ENCODE results near the gene TMC2.

The TMC2 gene

DNA sequence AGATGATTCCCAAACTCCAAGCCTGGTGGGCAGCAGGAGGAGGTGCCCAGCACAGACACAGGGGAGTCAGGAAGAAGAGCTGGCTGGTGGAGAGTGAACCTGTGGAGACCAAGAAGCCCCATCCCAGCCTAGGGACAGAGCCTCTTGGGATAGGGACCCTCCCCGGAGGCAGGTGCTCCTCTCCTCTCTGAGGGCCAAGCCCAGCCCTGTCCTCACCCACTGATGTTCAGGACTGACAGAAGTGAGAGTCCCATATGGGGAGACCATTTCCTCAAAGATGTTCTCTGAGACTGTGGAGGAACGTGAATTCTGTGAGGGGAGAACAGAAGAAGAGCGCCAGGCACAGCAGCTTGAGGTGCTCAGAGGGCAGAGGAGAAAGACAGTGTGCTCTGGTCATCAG, 153.8 kb downstream of the TMC2 start:
- no peak overlapping the region for H3K4me3 ChIP-seq (ENCODE audit: low read depth, low read length)
- DNase-seq (ENCODE audit: low read depth) = no peak
- TF ChIP-seq, protein P1, sequence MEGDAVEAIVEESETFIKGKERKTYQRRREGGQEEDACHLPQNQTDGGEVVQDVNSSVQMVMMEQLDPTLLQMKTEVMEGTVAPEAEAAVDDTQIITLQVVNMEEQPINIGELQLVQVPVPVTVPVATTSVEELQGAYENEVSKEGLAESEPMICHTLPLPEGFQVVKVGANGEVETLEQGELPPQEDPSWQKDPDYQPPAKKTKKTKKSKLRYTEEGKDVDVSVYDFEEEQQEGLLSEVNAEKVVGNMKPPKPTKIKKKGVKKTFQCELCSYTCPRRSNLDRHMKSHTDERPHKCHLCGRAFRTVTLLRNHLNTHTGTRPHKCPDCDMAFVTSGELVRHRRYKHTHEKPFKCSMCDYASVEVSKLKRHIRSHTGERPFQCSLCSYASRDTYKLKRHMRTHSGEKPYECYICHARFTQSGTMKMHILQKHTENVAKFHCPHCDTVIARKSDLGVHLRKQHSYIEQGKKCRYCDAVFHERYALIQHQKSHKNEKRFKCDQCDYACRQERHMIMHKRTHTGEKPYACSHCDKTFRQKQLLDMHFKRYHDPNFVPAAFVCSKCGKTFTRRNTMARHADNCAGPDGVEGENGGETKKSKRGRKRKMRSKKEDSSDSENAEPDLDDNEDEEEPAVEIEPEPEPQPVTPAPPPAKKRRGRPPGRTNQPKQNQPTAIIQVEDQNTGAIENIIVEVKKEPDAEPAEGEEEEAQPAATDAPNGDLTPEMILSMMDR (conservative IDR thresholded peaks at IDR 0.05; ENCODE audit: low read depth, low read length) = no peak

DNA sequence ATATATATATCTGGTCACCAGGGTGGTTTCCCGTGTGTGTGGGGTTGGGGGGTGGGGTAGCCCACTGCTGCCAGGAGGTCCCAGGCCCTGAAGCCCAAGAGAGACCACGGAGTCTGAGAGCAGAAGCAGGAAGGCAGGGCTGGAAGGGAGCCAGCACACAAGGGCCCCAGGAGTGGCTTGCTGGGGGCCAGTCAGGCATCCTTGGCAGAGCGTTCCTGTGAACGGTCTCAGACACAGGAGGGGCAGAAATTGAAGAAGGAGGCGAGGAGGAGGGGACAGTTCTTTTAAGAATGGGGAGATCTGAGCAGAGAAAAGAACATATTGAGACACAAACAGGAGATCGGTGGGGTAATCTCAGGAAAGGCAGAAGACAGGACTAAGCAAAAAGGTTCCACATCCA, 154.3 kb downstream of the TMC2 start:
- TF ChIP-seq, protein P1 (conservative IDR thresholded peaks at IDR 0.05; ENCODE audit: low read depth, low read length) = no peak
- DNase-seq (ENCODE audit: low read depth) = no peak
- no peak overlapping the region for H3K4me3 ChIP-seq (ENCODE audit: low read depth, low read length)

DNA sequence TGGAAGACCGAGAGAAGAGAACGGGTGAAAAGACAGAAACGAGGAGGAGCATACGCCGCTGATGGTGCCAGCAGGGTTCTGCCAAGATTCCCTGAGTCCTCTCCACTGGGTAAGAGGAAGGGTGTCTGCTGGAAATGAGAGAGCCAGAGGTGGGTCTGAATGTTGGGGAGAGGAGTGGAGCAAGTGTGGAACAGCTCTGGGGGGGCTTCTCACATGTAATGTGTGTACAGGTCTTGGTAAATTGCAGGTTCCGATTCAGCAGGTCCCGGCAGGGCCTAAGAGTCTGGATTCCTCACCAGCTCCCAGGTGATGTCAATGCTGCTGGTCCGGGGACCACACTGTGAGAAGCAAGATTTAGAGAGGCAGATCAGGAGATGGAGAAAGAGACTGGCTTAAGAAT, 154.8 kb downstream of the TMC2 start:
- DNase-seq (ENCODE audit: low read depth) = no peak
- H3K4me3 ChIP-seq (ENCODE audit: low read depth, low read length) = no peak overlapping the region
- TF ChIP-seq, protein P1 (conservative IDR thresholded peaks at IDR 0.05; ENCODE audit: low read depth, low read length) = no peak

Measured in choroid plexus epithelial cell (primary cell).